ENCODE data around the gene ARHGAP33.
"Not testable (repeated sequence)": the region's sequence is repeated elsewhere in the genome, so short reads cannot be mapped to it uniquely, and the experiment has no call there.

Gene ARHGAP33

GRCh38 chr19:35795564-35795963 lies 20.2 kb downstream of the ARHGAP33 start:
- DNase-seq: not testable (repeated sequence)

DNA sequence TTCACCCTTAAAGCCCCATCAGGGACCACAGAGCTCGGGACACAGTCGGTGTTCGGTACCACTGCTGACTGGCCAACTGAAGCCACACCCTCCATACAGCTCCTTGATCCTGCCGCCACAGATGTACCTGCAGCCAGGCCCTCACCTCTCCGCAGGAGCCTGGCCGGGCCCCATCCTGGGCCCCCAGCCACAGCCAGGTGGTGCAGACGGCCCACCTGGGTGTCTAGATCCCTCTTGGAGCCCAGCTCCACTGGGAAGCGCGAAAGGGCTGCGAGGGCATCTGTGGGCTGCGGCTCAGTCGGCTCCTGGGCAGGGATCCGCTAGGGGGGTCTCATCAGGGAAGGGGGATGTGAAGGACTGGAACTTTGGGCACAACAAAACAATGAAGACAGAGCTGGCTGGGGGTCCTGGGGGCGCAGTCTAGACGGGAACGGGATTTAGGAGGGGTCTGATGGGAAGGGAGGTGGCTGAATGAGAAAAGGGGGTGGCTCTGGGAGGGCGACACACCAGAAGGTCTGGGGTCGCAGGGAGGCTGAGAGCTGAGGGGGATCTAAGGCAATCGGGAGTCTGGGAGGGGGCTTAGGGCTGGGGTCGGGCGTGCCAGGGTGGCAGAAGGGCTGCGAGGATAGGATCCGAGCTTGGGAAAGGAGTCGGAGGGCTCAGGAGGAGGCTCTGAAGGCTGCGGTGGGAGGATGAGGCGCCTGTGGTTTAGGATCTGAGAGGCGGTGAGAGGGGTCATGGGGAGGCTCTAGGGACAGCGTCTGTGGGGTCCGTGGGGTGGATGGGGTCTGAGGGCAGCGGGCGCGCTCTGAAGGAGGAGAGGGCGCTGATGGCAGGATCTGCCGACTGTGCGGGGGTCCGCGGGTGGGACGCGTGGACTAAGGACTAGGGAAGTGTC lies 21.5 kb downstream of the ARHGAP33 start:
- DNase-seq: no peak

DNA sequence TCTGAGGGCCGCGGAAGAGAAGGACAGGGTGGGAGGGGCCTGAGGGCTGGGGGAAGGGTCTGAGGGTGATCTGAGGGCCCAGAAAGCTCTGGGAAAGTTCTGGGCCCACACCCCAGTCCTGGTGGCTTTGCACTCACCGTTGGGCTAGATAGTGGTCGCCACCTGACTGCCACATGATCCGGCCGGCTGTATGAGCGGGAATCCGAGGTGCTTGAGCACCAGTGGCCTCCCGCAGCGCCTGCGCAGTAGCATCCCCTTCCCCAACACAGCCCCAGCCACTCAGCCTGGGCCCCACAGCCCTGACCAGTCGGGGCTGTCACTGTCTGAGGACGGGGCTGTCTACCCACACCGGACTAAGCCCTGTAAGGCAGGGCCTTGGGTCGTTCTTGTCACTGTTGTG lies 22.3 kb downstream of the ARHGAP33 start:
- no peak for DNase-seq

GRCh38 chr19:35801828-35802227 lies 26.5 kb downstream of the ARHGAP33 start:
- DNase-seq: no peak

DNA sequence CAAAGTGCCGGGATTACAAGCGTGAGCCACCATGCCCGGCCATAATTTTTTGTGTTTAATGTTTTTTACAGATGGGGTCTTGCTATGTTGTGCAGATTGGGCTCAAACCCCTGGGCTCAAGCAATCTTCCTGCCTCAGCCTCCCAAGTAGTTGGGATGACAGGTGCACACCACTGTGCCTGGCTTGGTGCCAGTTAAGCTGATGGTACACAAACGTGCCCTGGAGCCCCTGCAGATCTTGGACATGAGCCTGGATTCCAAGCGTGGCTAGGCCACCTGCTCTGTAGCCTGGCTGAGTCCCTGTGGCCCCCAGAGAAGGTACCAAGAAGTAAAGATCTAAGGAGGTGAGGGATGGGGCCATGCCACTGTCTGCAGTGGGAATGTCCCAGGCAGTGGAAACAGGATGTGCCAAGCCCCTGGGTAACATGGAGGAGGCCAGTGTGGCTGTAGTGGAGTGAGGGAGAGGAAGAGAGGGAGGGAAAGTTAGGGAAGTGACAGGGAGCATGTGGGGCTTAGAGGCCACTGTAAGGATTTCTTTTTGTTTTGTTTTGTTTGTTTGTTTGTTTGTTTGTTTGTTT lies 30.2 kb downstream of the ARHGAP33 start:
- no peak for DNase-seq

DNA sequence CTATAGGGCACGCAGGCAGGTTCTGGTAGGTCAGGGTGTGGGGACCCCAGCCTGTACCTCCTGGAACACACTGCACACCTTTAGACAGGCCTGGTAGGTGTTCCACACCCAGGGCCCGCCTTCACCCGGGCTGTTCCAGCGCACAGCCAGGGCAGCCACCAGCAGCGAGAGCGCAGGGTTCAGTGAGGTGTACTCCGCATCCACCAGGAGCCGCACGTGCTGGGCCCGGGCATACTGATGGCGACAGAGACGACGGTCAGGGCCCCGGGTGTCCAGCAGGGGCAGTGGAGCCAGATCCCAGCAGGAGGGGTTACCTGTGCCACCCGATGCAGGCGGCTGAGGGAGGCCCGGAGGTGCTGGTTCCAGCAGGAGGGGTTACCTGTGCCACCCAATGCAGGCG lies 31.2 kb downstream of the ARHGAP33 start:
- DNase-seq: no peak

- DNase-seq: no peak
Observed at GRCh38 chr19:35807633-35808032, 32.3 kb downstream of the ARHGAP33 start.

DNA sequence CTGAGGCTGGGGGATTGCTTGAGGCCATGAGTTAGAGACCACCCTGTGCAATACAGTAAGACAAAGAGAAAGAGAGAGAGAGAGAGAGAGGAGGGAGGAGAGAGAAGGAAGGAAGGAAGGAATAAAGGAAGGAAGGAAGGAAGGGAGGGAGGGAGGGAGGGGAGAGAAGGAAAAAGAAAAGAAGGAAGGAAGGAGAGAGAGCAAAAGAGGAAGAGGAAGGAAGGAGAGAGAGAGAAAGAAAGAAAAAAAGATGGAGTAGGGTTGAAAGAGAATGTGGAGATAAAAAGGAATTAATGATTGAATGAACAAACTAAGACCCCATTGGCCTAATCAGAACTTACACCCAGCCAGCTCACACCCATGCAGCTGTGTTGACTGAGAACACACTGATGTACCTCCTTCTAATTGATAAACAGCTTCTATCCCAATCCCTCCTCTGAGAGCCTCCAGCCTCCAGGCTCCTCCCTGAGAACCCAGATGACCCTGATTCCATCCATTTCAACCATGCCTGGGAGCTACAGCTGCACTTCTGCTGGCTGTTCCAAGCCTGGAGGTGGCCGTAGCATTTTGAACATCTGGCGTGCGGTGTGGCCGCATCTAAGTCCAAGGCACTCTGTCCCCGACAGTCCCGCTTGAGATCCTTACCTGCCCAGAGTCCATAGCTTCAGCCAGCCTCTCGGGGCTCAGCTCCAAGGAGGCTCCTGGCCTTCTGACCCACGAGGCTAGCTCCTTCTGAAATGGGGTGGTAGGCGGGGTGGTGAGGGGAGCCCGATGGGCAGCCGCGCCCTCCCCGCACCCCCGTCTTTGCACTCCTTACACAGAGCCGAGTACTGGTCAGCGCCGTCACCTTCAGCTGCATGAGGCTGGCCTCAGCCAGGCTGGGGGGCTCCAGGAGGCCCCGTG lies 36.2 kb downstream of the ARHGAP33 start:
- no peak for DNase-seq

DNA sequence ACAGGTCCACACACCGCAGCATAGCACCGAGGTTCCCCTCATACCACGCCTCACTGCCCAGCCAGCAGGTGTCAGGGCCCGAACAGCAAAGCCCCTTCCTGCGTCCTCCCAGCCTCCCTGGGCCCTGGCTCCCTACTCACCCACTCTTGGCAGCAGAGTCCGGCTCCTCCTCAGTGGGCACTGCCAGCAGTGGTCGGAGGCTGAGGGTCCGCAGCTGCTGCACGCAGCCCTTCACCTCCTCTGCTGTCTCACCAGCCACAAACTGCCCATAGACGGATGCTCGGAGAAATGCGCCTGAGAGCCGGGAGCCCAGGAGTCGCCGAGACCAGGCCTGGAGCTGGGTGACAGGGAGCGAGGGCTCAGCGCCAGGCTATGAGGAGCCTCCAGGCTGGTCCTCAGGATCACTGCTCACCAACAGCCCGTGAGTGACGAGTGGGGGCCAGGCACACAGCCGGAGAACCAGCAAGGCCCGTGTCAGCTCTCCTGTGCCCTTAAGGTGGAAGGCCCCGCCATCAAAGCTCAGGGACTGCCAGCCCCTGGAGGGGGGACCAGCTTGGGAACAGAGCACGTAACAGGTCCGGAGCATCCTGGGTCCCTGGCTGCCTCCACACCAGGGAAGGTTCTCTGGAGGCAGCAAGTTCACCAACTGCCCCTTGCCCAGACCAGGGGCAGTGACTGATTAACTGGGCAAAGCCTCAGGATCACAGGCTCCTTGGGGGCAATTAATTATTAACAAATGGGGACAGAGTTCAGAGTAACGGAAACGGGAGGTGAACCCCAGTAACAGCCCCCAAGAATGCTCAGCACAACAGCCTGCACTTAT lies 37.1 kb downstream of the ARHGAP33 start, which contains the start of gene PRODH2:
Gene PRODH2, minus strand, starts transcription at position 626 of the 823 bp plus-strand sequence. Its CDS starts 40 bp downstream, at position 586.
- no peak for DNase-seq

- DNase-seq: no peak
Observed at GRCh38 chr19:35813043-35813890, 37.9 kb downstream of the ARHGAP33 start.

DNA sequence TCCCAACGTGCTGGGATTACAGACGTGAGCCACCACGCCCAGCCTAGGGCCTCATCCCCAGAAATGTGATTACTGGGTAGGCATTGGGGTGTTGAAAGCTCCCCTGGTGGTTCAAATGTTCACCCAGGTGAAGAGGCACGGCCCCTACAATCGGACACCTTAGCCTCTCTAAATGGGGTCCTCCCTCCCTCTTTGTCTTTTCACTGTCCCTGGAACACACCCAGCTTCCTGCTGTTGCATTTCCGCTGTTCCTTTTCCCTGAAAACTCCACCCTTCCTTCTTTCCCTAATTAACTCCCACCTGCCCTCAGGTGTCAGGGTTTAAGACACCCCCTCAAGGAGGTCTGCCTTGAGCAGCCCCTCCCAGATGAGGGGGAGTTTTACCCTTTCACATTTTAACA lies 40.9 kb downstream of the ARHGAP33 start:
- no peak for DNase-seq

DNA sequence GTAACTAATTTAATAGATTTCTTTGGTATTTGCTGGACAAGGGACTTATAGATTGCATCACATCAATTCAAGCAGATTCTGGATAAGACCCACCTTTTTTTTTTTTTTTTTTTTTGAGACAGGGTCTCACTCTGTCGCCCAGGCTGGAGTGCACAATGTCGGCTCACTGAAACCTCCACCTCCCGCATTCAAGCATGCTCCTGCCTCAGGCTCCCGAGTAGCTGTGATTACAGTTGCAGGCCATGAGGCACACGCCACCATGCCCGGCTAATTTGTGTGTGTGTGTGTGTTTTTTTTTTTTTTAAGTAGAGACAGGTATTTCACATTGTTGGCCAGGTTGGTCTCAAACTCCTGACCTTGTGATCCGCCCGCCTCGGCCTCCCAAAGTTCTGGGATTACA lies 41.5 kb downstream of the ARHGAP33 start:
- DNase-seq: no peak

- no peak for DNase-seq
Observed at GRCh38 chr19:35818445-35818844, 43.1 kb downstream of the ARHGAP33 start.

GRCh38 chr19:35822579-35822978 lies 47.2 kb downstream of the ARHGAP33 start:
- no peak for DNase-seq

GRCh38 chr19:35824150-35824549 lies 48.8 kb downstream of the ARHGAP33 start:
- no peak for DNase-seq

DNA sequence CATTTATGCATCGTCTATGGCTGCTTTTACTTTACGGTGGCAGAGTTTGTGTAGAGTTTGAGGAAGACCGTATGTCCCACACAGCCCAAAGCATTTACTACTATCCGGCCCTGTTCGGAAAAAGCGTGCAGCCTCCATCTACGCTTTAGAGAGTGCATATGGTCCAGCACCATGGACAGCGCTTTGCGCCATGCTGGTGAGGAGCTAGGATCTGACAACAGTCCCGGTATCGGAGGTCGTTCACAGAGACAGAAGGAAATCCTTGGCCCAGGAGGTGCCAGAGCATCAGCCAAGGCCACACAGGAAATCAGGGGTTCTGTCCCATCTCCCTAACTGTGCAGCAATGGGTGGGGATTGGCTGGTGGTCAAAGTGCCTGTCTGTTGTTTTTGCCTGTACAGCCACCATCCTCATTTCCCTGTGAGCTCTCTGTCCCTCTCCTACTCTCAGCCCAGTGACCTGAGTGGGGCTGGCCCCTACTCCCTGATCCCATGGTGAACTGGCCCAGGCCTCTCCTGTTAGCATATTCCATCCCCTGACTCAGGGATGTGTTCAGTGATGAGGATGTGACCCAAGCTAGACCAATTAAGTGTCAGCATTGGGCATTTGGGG lies 53.4 kb downstream of the ARHGAP33 start:
- DNase-seq: peak; percentile 15 to 33

GRCh38 chr19:35830986-35831385 lies 55.6 kb downstream of the ARHGAP33 start:
- no peak for DNase-seq

- no peak for DNase-seq
Observed at GRCh38 chr19:35832054-35832453, 56.7 kb downstream of the ARHGAP33 start.

GRCh38 chr19:35833972-35834371 lies 58.6 kb downstream of the ARHGAP33 start:
- no peak for DNase-seq

DNA sequence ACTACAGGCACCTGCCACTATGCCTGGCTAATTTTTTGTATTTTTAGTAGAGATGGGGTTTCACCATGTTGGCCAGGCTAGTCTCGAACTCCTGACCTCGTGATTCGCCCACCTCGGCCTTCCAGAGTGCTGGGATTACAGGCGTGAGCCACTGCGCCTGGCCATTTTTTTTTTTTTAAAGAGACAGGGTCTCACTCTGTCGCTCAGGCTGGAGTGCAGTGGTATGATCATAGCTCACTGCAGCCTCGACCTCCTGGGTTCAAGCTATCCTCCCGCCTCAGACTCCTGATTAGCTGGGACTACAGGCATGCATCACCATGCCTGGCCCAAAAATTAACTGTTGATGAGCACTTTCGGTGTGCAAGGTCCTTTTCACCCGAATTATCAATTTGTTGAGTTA lies 60.7 kb downstream of the ARHGAP33 start:
- DNase-seq: not testable (repeated sequence)

Measured in CD4-positive, alpha-beta T cell treated with Interleukin-1 beta for 1 hour (primary cell).